SKM-1 treated with dmso at 0.1 percent for 144 hours (cell line): ENCODE measurements around the gene TMEM154.
"Not testable (repeated sequence)": the region's sequence is repeated elsewhere in the genome, so short reads cannot be mapped to it uniquely, and the experiment has no call there.

Experiments
- DNase-seq: peaks from one replicate; lab custom pipeline; 2025; ENCODE audit not compliant: unreplicated experiment; lab: John Stamatoyannopoulos, UW

TMEM154 gene

GRCh38 chr4:152667781-152668180, 12.0 kb downstream of the TMEM154 start:
- DNase-seq = no peak

- no peak for DNase-seq
Measured at GRCh38 chr4:152666946-152667345, 12.9 kb downstream of the TMEM154 start.

GRCh38 chr4:152665691-152666395, 14.0 kb downstream of the TMEM154 start:
- DNase-seq = no peak

GRCh38 chr4:152664067-152664378, 15.8 kb downstream of the TMEM154 start:
- not testable (repeated sequence) for DNase-seq

GRCh38 chr4:152663203-152664066, 16.4 kb downstream of the TMEM154 start:
- DNase-seq = peak; percentile 91

DNA sequence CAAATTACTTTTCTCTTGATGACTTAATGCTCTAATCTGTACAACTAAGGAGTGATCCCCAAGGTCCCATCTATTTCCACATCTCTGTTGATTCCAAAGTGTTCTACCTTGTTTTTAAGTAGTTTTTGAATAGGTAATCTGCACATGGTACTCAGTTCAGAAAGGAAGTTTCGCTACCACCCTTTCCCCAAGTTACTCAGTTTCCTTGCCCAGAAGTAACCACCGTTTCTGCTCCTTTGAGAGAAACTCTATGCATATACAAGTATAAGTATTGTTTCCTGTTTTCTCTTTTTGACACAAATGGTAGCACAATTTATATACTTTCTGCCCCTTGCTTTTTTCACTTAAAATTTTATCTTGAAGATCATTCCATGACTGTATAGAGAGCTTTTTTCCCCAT, 18.1 kb downstream of the TMEM154 start:
- no peak for DNase-seq

DNA sequence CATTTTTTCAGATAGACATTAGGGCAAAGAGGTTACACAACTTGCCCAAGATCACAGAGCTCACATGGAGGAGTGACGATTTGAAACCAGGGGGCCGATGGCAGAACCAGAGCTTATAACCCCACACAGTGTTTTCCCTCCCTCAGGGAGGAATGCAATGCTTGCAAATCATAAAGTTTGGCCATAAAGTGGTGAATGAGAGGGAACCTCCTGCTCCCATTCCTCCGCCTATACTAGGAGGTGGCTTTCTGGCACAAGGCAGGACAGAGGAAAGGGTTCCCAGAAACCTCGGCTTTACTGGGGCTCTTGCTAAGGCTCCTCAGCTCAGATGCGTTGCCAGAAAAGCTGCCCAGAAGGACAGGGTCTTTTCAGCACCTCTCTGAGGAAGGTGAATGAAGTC, 19.3 kb downstream of the TMEM154 start:
- no peak for DNase-seq

DNA sequence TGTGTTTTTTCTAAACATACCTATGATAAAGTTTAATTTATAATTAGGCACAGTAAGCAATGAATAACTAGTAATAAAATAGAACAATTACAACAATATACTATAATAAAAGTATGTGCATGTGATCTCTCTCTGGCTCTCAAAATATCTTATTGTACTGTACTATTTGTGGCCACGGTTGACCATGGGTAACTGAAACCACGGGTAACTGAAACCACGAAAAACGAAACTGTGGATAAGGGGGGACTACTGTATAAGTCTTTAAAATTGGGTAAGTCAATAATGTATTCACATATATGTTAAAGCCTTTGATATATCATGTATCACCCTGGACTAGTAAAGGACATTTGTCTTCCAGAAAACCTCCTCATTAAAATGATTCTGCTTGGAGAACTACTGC, 20.0 kb downstream of the TMEM154 start:
- no peak for DNase-seq

DNA sequence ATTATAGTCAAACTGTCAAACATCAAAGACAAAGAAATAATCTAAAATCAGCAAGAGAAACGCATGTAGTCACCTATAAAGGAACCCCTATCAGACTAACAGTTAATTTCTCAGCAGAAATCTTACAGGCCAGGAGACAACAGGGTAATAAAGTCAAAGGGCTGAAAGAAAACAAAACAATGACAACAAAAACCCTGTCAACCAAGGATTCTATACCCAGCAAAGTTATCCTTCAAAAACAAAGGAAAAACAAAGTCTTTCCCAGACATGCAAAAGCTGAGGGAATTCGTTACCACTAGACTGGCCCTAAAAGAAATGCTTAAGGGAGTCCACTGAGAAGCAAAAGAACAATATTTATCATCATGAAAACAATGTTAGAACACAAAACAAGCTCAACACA, 22.1 kb downstream of the TMEM154 start:
- DNase-seq = no peak

GRCh38 chr4:152655272-152656129, 24.3 kb downstream of the TMEM154 start:
- DNase-seq = no peak

GRCh38 chr4:152652102-152652501, 27.7 kb downstream of the TMEM154 start:
- DNase-seq = no peak

DNA sequence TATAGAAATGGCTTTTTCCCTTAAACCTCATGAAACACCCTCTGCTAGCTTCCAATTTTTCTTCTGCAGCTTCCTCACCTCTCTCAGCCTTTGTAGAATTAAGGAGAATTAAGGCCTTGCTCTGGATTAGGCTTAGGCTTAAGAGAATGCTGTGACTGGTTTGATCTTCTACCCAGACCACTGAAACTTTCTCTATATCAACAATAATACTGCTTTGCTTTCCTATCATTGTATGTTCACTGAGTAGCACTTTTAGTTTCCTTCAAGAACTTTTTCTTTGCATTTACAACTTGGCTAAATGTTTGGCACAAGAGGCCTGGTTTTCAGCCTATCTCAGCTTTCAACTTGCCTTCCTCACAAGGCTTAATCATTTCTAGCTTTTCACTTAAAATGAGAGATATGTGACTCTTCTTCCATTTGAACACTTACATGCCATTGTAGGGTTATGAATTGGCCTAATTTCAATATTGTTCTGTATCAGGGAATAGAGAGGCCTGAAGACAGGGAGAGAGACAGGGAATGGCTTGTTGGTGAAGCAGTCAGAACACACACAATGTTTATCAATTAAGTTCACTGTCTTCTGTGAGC, 28.2 kb downstream of the TMEM154 start:
- no peak for DNase-seq

DNA sequence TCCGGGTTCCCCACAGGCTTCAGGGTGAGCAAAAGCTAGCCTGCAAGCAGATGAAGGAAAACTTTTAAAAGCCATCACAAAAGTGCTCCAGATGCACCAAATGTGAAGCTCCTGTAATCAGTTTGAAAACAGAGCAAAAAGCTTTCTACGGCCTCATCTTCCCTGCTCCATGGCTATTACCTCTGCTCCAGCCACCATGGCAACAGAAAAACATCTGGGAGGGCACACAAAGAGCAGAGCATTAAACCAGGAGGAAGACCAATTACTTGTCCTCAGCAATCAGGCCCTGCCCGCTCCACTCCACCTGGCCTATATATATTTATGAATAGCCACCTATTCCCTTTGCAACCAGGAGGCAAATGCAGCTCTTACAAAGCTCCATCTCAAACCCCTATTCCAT, 33.6 kb downstream of the TMEM154 start:
- DNase-seq = no peak

- no peak for DNase-seq
Measured at GRCh38 chr4:152644130-152644529, 35.7 kb downstream of the TMEM154 start.

DNA sequence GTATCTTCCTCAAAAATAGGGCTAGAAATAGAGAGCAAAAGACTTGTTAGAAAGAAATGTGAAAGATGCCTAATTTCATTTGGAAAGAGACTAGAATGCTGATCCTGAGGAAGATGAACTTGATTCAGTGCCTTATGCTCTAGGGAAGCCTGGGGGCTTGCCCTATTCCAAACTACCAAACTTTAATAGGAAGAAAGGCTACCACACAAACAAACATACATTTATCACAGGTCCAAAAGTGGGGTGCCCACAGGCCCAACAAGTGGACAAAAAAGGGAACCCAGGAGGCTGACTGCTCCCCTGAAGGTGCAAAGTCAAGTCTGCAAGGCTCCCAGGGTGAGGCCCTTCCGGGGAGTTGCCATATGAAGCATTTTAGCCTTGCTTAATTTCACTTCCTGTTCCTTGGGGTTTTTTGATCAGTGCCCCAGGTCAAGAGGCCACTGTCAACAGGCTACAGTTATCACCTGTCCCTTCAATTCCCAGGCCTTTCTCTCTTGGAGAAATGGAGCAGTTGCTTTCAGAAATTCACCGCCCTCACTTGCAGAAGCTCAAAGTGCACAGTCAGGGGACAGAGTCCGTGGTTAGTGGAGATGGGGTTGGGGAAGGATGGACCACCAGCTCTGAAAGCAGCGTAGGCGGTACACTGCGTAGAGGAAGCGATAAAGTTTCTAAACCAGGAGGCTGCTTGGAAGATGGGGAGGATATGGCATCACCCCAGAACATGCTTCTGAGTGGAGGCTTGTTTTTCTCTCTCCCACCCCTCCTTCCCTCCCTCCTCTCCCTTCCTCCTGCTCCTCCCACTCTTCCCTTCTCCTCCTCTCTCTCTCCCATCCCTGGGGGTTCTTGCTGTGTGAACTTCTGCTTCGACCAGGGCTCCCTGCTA, 36.4 kb downstream of the TMEM154 start:
- peak; percentile 85 for DNase-seq

GRCh38 chr4:152640058-152640921, 39.5 kb downstream of the TMEM154 start:
- DNase-seq = peak; percentile 18

GRCh38 chr4:152635851-152636250, 43.9 kb downstream of the TMEM154 start:
- no peak for DNase-seq

GRCh38 chr4:152634110-152634760, 45.6 kb downstream of the TMEM154 start:
- DNase-seq = peak; percentile 10

DNA sequence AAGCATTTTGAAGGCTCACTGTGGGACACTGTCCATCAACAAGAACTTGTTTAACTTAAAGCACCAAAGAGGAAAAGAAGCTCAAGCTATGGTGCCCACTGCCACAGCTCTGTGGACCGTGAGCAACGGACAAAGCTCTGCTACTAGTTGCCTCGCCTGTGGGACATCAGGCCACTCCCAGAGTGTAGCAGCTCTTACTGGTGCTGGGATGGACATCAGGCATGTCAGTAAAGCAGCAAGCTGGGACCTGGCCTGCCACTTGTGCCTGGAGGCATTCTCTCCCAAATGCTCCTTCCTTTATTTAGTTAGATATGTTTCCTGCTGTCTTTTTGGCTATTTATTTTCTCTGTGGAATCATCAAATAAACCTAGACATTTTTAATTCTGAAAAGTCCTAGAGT, 46.7 kb downstream of the TMEM154 start:
- DNase-seq = no peak
